Brain pericyte (primary cell): Measurements from ENCODE around the gene IL27RA.

ENCODE experiments used
- DNase-seq: peaks from one replicate; pipeline ENCODE4 v3.0.0-alpha.2; 2012; ENCODE audit warnings: low read depth, low spot score

IL27RA gene

DNA sequence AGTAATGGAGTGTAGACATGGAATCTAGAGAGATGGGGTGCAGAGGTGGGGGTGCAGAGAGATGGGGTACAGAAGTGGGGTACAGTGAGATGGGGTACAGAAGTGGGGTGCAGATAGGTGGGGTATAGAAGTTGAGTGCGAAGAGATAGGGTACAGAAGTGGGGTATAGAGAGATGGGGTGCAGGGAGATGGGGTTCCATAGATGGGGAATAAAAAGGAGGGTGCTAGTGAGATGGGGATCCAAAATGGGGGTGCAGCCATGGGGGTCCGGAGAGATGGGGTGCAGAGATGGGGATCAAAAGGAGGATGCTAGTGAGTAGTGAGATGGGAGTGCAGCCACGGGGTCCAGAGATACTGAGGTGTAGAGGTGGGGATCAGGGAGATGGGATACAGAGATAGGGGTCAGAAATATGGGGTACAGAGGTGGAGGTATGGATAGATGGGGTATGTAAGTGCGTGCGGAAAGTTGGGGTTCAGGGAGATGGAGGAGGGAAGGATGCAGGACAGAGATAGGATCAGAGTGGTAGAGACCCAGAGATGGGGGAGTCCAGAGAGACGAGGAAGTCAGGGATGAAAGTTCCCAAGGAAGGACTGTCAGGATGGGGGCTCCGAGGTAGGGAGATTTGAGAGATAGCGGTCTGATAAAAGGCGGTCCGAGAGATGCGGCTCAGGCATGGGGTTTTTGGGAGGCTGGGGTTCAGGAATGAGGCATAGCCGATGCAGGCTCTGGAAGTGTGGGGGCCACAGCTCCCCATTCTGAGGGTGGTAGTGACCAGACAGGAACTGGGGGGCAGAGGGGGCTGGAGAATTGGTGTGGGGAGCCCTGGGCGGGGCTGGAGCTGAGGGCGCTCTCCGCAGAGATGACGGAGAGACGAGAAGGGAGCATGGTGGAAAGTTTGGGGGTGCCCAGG lies 26.9 kb downstream of the IL27RA start:
- no peak for DNase-seq

DNA sequence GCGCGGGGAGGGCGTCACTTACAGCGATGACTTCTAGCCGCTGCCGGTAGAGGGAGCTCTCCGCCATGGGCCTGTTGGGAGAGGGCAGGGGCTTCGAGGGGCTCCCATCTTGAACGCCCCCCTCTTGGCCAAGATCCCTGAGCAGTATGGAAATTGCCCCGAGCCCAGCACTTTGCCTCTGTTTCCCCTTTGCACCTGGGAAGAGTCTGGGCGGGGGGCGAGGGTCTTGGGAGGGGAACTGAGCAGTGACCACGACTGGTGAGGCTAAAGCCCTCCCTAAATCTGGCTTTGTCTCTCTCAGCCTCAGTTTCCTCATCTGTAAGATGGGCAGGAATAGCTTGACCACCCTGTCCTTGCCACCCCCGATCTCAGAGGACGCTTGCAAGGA lies 27.5 kb downstream of the IL27RA start:
- DNase-seq = no peak

DNA sequence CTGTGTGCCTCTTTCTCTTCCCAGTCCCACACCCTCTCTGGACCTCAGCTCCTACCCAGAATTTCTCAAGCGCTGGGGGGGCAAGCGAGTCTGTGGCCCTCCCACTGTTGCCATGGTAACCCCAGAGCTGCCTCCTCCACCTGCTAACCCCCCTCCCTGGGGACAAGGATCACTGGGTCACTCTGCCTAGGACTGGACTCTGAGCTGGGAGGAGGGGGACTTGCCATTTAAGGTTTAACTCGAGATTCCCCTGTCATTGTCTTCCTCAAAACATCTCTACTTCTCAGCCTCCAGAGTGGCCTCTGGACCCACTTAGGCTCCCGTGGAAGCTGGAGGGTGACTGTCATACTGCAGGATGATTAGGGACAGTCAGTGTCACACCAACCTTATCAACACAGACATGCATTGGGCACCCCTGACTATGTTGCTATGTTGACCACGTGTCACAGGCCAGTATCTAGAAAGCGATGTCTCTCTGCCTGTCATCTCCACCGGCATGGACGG lies 28.1 kb downstream of the IL27RA start:
- no peak for DNase-seq

DNA sequence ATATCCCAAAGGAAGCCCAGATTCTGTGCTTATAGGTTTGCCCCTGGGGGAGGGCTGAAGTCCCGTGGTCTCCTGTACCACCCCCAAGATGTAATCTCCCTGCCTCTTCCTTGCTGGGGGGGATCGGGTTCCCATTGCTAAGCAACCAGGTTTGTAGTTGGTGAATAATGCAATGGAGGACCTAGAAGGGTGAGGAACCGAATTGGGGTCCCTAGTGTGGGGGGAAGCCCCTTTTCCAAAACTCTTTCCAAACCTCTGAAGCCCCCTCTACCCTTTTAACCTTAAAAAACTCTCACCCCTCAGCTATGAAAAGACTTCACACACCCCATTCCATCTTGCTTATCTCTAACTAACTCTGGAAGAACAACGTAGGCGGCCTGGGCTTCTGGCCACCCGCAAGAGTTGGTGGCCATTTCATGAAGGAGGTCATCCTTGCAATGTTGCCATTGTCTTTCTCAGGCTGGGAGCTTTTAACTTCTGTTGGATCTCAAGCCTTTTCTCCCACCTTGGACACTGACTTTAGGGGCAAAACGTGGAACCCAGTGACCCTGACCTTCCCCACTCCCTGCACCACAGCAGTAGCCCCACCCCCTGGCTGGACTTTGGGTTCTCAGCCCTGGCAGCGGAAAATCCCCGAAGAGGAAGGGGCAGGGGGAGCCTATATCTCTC lies 29.7 kb downstream of the IL27RA start:
- no peak for DNase-seq

DNA sequence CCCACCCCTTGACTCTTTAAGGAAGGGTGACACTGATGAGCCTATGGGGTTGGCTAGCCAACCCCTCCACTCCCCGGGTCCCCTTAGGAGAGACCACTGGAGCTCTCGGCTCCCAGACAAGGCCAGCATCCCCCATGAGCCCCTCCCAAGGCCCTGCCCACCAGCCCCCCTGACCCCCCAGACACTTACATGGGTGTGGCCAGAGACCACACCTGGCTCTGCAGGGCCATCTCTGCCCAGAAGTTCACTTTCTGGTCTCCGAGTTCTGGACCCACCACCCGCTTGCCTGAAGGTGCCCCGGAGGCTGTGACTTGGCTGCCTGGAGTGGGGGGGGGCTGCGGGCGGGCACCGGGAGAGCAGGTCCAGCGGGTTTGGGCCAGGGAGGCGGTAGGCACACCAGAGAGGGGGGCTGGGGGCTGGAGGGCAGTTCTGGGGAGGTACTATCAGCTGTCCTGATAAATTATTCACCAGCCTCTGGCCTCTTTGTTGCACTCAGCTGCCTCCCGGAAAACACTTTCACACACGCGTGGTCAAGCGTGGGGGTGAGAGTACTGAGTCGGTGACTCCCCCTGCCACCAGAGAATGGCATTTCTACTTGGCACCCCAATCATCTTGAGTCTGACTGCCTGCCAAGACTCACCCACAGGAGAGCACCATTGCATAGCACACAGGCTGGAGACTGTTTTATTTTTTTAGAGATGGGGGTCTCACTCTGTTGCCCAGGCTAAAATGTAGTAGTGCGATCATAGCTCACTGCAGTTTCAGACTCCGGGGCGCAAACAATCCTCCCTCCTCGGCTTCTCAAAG lies 30.4 kb downstream of the IL27RA start, which contains the start of gene PALM3:
TSS of gene PALM3 (minus strand) at position 326 of the 807 bp plus-strand sequence. CDS start at position 230, 96 bp downstream.
- no peak for DNase-seq

DNA sequence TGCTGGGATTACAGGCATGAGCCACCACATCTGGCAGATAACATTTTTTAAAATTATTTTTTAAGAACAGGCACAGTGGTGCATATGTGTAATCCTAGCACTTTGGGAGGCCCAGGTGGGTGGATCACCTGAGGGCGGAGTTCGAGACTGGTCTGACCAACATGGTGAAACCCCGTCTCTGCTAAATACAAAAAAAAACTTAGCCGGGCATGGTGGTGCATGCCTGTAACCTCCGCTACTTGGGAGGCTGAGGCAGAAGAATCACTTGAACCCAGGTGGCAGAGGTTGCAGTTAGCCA lies 30.9 kb downstream of the IL27RA start:
- DNase-seq = no peak

DNA sequence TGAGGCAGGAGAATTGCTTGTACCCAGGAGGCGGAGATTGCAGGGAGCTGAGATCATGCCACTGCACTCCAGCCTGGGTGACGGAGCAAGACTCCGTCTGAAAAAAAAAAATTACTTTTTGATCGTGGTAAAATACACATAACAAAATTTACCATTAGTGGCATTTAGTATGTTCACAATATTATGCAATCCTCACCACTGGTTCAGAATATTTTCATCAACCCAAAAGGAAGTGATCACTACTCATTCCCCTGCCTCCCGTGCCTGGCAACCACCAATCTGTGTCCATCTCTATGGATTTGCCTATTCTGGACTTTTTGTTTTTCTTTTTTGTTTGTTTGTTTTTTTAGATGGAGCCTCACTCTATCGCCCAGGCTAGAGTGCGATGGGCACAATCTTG lies 31.5 kb downstream of the IL27RA start:
- no peak for DNase-seq

DNA sequence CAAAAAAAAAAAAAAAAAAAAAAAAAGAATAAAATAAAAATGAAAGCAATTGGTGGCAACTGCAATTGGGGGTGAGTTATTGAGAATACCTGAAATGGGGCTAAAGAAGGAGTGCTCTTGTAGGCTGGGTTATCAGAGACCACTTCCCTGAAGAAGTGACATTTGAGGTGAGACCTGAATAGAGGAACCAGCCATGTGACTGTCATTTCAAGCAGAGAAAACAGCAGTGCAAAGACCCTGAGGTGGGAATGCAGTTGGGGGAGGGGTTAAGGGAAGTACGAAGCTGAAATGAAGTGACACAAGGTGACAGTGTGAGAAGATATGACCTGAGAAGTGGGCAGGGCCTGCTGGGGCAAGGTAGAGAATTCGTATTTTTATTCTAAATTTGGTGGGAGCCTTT lies 34.6 kb downstream of the IL27RA start:
- DNase-seq = no peak

DNA sequence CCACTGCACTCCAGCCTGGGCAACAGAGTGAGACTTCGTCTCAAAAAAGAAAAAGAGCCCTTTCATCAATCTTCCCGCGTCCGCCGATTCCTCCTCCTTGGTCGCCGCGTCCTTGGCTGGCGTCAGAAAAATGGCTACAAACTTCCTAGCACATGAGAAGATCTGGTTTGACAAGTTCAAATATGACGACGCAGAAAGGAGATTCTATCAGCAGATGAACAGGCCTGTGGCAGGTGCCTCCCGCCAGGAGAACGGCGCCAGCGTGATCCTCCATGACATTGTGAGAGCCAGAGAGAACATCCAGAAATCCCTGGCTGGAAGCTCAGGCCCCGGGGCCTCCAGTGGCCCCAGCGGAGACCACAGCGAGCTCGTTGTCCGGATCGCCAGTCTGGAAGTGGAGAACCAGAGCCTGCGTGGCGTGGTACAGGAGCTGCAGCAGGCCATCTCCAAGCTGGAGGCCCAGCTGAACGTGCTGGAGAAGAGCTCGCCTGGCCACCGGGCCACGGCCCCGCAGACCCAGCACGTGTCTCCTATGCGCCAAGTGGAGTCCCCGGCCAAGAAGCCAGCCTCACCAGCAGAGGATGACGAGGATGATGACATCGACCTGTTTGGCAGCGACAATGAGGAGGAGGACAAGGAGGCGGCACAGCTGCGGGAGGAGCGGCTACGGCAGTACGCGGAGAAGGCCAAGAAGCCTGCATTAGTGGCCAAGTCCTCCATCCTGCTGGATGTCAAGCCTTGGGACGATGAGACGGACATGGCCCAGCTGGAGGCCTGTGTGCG lies 38.9 kb downstream of the IL27RA start:
- DNase-seq = no peak

DNA sequence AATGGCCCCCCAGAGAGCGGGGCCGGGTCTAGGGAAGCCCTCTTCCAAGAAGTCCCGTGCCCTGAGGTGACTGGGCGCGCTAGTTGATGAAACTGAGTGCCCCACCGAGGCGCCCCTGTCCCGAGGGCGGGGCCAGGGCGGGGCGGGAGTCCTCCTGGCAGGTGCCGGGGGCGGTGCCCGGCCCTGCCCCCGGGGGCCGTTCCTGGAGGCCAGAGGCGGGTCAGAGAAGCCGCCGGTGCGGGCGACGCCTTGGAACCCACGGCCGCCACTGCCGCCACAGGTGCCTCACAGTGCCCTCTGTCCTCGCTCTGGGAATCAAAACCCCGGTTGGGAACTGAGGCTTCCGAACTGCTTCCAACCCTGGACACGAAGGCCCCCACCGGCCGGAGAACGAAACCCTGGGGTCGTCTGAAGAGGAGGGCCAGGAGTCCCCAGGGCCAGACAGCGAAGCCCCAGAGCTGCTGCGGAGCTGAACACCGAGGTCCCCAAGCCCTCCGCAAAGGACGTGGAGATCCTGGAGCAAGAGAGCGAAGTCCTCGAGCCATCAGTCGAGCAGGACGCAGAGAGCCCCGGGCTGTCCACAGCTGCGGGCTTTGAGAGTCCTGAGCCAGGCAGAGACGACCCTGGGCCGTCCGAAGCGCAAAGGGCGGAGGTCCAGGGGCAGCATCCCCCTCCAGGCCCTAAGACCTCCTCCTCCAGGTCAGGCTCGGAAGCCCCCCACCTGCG lies 41.1 kb downstream of the IL27RA start, which contains the start of gene MISP3:
TSS of gene MISP3 (plus strand) at position 252 of the 726 bp plus-strand sequence. CDS start 524 bp downstream, outside the sequence.
- DNase-seq = no peak

DNA sequence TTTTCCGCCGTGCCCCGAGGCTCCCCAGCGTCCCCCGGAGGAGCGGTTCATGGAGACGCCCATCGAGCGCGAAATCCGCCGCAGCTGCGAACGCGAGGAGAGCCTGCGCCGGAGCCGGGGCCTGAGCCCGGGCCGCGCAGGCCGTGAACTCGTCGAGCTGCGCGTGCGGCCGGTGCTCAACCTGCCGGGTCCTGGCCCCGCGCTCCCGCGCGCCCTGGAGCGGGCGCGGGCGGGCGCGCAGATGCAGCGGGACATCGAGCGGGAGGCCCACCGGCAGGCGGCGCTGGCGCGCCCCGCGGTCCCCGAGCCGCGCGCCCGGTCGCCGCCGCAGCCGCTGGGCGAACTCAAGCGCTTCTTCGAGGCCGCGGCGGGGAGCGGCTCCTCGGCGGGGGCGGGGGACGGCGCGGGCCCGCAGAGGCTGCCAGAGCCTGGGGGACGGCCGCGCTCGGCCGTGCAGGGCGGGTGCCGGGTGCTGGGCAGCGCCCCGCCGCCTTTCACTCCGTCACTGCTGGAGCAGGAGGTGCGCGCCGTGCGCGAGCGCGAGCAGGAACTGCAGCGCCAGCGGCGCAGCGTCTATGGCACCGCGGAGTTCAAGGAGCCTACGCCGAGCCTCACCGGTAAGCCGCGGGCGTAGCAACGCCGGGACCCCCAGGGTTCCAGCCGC lies 41.8 kb downstream of the IL27RA start:
- no peak for DNase-seq

DNA sequence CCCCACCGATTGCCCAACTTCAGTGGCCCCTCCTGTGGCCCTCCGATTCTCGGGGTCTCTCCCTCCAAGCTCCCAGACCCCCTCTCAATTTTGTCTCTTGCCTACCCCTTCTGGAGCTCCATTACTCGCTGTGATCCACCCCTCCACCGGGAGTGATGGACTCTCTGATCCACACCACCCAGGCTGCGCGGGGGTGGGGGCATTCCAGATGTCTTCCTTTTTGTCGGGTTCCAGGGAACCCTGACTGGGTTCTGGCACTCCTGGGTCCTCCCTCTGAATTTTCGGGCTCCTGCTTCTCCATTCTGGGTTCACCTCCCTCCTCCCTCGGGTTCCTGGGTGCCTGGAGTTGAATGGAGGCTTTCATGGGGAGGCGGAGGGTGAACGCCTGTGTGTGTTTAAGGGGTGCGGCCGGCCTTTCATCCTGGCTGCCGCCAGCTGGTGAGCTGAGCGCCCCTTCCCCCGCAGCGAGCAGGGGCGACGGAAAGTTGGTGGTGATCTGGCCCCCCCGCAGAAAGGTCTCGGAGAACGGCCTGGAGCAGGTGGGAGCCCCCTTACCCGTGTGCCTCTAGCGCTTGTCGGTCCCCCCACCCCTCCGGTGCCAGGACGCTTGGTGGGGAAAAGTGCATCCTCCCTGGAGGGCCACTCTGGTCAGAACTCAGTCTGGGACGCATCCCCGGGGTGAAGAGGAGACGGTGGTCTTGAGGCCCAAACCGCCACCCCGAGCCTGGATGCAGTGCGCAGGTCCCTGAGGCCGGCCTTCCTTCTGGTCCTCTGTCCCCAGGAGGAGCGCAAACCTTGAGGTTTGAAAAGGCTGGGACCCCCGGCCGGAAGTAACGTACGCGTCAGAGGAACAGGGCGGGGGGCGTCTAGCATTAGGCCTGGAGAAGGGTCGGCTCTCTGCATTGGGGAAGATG lies 42.6 kb downstream of the IL27RA start:
- DNase-seq = no peak

DNA sequence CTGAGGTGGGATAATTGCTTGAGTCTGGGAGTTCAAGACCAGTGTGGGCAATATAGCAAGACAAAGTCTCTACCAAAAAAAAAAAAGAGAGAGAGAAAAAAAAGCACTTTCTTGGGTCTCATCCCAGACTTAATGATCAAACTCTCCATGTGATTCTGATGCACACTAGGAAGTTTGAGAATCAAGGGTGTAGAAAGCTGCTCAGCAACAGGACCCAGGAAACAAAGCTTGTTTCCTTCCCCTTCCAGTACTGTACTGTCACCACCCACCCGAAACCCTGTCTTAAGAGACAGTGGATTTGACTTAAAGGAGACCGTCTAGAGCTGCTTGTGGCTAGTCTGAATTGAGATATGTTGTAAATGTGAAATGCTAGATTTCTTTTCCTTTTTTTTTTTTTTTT lies 46.8 kb downstream of the IL27RA start:
- no peak for DNase-seq

DNA sequence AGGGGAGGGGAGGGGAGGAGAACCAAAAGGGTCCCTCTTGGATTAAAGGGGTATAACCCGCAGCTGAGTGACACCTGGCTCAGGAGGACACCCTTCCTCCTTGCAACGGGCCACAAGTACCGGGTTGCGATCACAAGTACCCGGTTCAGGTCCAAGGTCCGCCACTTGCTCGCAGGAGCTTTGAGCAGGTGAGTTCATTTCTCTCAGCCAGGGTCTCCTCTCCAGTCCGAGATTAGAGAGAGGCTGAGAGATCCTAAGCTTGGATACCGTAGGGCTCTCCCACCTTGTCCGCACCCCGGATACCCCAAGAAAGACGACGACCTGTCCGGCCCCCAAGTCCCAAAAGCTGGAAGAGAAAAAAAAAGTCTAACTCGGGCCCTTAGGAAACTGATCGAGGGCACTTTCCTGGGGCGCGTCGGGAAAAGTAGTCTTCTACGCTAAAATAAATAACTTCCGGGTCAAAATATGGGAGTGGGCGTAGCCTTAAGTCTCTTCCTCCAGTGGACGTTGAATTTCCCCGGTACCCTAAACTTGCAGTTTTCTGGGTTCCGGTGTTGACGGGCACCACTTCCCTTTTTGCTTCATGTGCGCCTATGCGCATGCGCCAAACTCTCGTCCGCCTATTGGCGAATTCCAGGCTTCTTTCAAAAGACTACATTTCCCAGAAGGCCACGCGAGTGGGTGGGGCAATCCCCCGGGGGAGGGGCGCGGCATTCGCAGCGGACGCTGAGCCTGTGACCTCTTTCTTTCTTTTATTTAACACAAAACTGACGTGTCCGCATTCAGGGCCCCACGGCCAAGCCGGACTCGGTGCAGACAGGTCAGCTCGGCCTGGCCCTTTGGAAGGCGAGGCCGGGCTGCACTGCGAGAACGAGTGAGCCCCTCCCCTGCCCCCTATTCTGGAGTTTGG lies 49.6 kb downstream of the IL27RA start:
- DNase-seq = peak; percentile 97

DNA sequence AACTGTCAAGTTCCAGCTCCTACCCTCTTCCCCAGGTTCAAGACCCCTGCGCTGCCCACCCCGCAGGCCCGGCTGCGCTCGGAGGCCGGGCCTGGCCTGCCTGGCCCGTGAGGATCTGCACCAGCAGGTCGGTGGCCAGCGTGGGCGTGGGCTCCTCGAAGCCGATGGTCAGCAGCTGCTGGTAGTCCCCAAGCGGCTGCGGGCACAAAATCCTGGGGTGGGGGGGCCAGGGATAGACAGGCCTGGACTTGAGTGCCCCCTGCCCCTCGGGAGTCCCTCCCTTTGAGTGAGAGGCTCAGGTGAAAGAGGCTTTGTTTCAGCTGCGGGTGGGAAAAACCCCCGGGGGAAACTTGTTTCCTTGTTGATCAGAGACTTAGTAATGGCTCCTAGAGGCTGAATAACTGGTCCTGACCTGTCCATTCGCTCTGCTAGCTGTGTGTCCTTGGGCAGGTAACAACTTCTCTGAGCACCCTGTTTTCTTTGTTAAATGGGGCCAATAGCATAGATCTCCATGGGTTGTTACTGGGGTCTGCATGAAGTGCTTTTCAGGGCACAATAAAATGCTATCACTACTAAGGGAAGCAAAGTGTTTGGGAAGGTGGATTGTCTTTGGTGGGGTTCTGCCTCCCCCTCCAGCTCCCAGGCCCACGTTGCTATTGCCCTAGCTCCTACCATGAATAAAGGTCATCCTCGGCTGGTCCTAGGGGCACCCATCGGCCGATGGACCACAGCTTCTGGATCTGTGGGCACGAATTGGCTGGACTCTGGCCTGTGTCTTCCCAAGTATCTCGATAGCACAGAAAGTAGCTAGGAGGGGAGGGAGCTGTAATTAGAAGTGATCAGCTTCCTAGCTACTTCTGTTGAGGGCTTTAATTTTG lies 50.5 kb downstream of the IL27RA start:
- DNase-seq = no peak

DNA sequence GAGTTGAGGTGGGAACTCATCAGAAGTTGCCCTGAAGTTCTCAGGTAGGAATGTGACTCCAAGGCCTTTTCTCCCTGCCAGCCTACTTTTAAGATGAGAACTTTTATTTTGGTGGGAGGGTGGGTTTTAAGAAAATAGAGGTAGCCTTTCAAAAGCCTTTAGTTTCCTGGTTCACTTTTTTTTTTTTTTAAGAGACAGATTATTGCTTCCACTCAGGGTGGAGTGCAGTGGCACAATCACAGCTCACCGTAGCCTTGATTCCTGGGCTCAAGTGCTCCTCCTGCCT lies 51.1 kb downstream of the IL27RA start:
- DNase-seq = no peak
